SK-N-SH (cell line): ENCODE data around the gene TJP2. TPM values are rescaled to one million over a fixed set of nuclear protein-coding genes. Genes with fewer than 3 reads are reported as not detected.

Source experiments
- CTCF ChIA-PET: fragments of 300-600, 350-600 bp; formaldehyde crosslinking; extraction: SDS; loops from one replicate; lab custom pipeline; 2021; lab: Yijun Ruan, JAX
- POLR2A ChIA-PET: fragments of 350-600 bp; sonication (Branson Sonifier 250); formaldehyde crosslinking; extraction: SDS; loops from one replicate; lab custom pipeline; 2020; ENCODE audit warnings: antibody characterized with exemption, inconsistent platforms; lab: Yijun Ruan, JAX
- DNase-seq: peaks from one replicate; pipeline ENCODE4 v3.0.0; 2012
- H2AFZ ChIP-seq: fragments of 200-600 bp; sonication (generic); 2 replicates; pipeline ENCODE4 v1.8.1; 2016; ENCODE audit warnings: antibody characterized with exemption, mild to moderate bottlenecking, low read depth
- H3F3A ChIP-seq: fragments of 200-600 bp; sonication (generic); replicated peaks from 2 replicates; pipeline ENCODE3; 2016; ENCODE audit warnings: antibody characterized with exemption, mild to moderate bottlenecking; ENCODE audit not compliant: insufficient read depth
- H3K27ac ChIP-seq, 2 experiments: fragments of 200-500 bp in 1 of 2; fragments of 200-600 bp in 1 of 2; sonication (Bioruptor generic) in 1 of 2; sonication (generic), shearing (Covaris generic) in 1 of 2; 2 replicates each; pipeline versions ENCODE4 v1.5.1 to v1.6.1; 2014 to 2016; ENCODE audit warnings: low read depth in 2 of 2, inconsistent platforms in 1 of 2, low read length in 1 of 2, mild to moderate bottlenecking in 1 of 2, mixed read lengths in 1 of 2
- H3K27me3 ChIP-seq: fragments of 200-600 bp; sonication (generic), shearing (Covaris generic); 2 replicates; pipeline ENCODE4 v1.6.1; 2016; ENCODE audit warnings: mixed run types; ENCODE audit not compliant: insufficient read depth
- H3K36me3 ChIP-seq, 2 experiments: fragments of 200-500 bp in 1 of 2; fragments of 200-600 bp in 1 of 2; sonication (Bioruptor generic) in 1 of 2; sonication (generic) in 1 of 2; replicated peaks in 1 of 2; 2 replicates each; pipeline versions ENCODE3 to v1.5.1; 2014 to 2016; ENCODE audit warnings: low read length in 1 of 2, mild to moderate bottlenecking in 1 of 2; ENCODE audit not compliant: insufficient read depth in 2 of 2, control insufficient read depth in 1 of 2
- H3K4me1 ChIP-seq, 2 experiments: fragments of 200-500 bp in 1 of 2; fragments of 200-600 bp in 1 of 2; sonication (Bioruptor generic) in 1 of 2; sonication (generic), shearing (Covaris generic) in 1 of 2; 2 replicates each; pipeline versions ENCODE4 v1.5.1 to v1.6.1; 2014 to 2016; ENCODE audit warnings: low read depth in 1 of 2, low read length in 1 of 2, mixed run types in 1 of 2; ENCODE audit not compliant: insufficient read depth in 2 of 2, control insufficient read depth in 1 of 2
- H3K4me2 ChIP-seq: fragments of 200-600 bp; sonication (generic), shearing (Covaris generic); 2 replicates; pipeline ENCODE4 v1.6.1; 2017; ENCODE audit warnings: mixed run types
- H3K4me3 ChIP-seq, 2 experiments: fragments of 200-500 bp in 1 of 2; fragments of 200-600 bp in 1 of 2; sonication (Bioruptor generic) in 1 of 2; sonication (generic), shearing (Covaris generic) in 1 of 2; 2 replicates each; pipeline versions ENCODE4 v1.5.1 to v1.8.1; 2014 to 2016; ENCODE audit warnings: low read depth in 2 of 2, inconsistent platforms in 1 of 2, low read length in 1 of 2, mild to moderate bottlenecking in 1 of 2, mixed read lengths in 1 of 2, moderate library complexity in 1 of 2
- H3K79me2 ChIP-seq: fragments of 200-600 bp; sonication (generic); 2 replicates; pipeline ENCODE4 v1.8.1; 2017; ENCODE audit warnings: mild to moderate bottlenecking; ENCODE audit not compliant: insufficient read depth
- H3K9ac ChIP-seq: fragments of 200-600 bp; sonication (generic); 2 replicates; pipeline ENCODE4 v1.6.1; 2017; ENCODE audit warnings: mixed run types
- H3K9me2 ChIP-seq: fragments of 200-600 bp; sonication (generic); 2 replicates; pipeline ENCODE4 v1.6.1; 2017; ENCODE audit warnings: mixed run types
- H3K9me3 ChIP-seq: fragments of 200-600 bp; sonication (generic); 2 replicates; pipeline ENCODE4 v1.6.1; 2017; ENCODE audit warnings: mixed run types, mild to moderate bottlenecking, moderate library complexity
- H4K20me1 ChIP-seq: fragments of 200-600 bp; sonication (generic); 2 replicates; pipeline ENCODE4 v1.6.1; 2017; ENCODE audit warnings: mild to moderate bottlenecking, mixed run types; ENCODE audit not compliant: insufficient read depth
- CHD2 ChIP-seq: fragments of 150-350 bp; IDR thresholded peaks from 2 replicates; pipeline ENCODE4 v1.6.1; 2018; ENCODE audit warnings: low read length; ENCODE audit not compliant: partially characterized antibody
- CTCF ChIP-seq: fragments of 200-600 bp; sonication (generic); IDR thresholded peaks from 2 replicates; pipeline ENCODE4 v1.6.1; 2017; ENCODE audit warnings: antibody characterized with exemption, mild to moderate bottlenecking, moderate library complexity
- ELF1 ChIP-seq: IDR thresholded peaks from 2 replicates; pipeline ENCODE4 v1.4.0; 2012
- EP300 ChIP-seq, 2 experiments: IDR thresholded peaks; 2 replicates each; pipeline versions ENCODE4 v1.4.0 to v1.6.1; 2012; ENCODE audit warnings: borderline replicate concordance in 1 of 2, low read depth in 1 of 2, low read length in 1 of 2
- FOSL2 ChIP-seq: IDR thresholded peaks from 2 replicates; pipeline ENCODE4 v1.4.0; 2012; ENCODE audit warnings: low read depth, mild to moderate bottlenecking, moderate library complexity, borderline replicate concordance
- FOXJ3 ChIP-seq: sonication (generic); formaldehyde crosslinking; IDR thresholded peaks from 2 replicates; pipeline ENCODE4 v1.5.1; 2020; ENCODE audit warnings: mild to moderate bottlenecking, missing genetic modification reagents
- GABPA ChIP-seq: IDR thresholded peaks from 2 replicates; pipeline ENCODE4 v1.4.0; 2012; ENCODE audit warnings: low read depth, mild to moderate bottlenecking
- GATA2 ChIP-seq: sonication (generic); formaldehyde crosslinking; IDR thresholded peaks from 2 replicates; pipeline ENCODE4 v1.5.0; 2020; ENCODE audit warnings: mild to moderate bottlenecking, missing genetic modification reagents
- IRF3 ChIP-seq: fragments of 150-350 bp; IDR thresholded peaks from 2 replicates; pipeline ENCODE4 v1.6.1; 2016; ENCODE audit warnings: mild to moderate bottlenecking, low read depth, low read length
- JUND ChIP-seq: IDR thresholded peaks from 2 replicates; pipeline ENCODE4 v1.4.0; 2012
- MAX ChIP-seq: IDR thresholded peaks from 2 replicates; pipeline ENCODE4 v1.4.0; 2012; ENCODE audit warnings: low read depth
- MXI1 ChIP-seq: IDR thresholded peaks from 2 replicates; pipeline ENCODE4 v1.6.1; 2012; ENCODE audit warnings: mild to moderate bottlenecking, low read depth, low read length, improper control_type of control experiment
- NRF1 ChIP-seq: IDR thresholded peaks from 2 replicates; pipeline ENCODE4 v1.6.1; 2012; ENCODE audit warnings: low read depth, mild to moderate bottlenecking, low read length
- PBX3 ChIP-seq: IDR thresholded peaks from 2 replicates; pipeline ENCODE4; 2012
- POLR2AphosphoS5 ChIP-seq: IDR thresholded peaks from 2 replicates; pipeline ENCODE4 v1.6.1; 2012; ENCODE audit warnings: low read depth, low read length
- RAD21 ChIP-seq: IDR thresholded peaks from 2 replicates; pipeline ENCODE4 v1.6.1; 2012; ENCODE audit warnings: mild to moderate bottlenecking, low read length
- REST ChIP-seq: IDR thresholded peaks from 2 replicates; pipeline ENCODE4 v1.6.1; 2012; ENCODE audit warnings: mild to moderate bottlenecking, low read depth, low read length, moderate library complexity
- RFX5 ChIP-seq: IDR thresholded peaks from 2 replicates; pipeline ENCODE4 v1.6.1; 2012; ENCODE audit warnings: mild to moderate bottlenecking, improper control_type of control experiment, low read length
- SMC3 ChIP-seq: IDR thresholded peaks from 2 replicates; pipeline ENCODE4 v1.6.1; 2012; ENCODE audit warnings: low read depth, low read length, improper control_type of control experiment
- TAF1 ChIP-seq: IDR thresholded peaks from 2 replicates; pipeline ENCODE4 v1.6.1; 2012; ENCODE audit warnings: low read depth, mild to moderate bottlenecking, low read length, moderate library complexity, borderline replicate concordance
- TEAD4 ChIP-seq: IDR thresholded peaks from 2 replicates; pipeline ENCODE4 v1.4.0; 2012; ENCODE audit warnings: mild to moderate bottlenecking, borderline replicate concordance; ENCODE audit not compliant: insufficient read depth
- USF2 ChIP-seq: fragments of 150-350 bp; IDR thresholded peaks from 2 replicates; pipeline ENCODE4 v1.6.1; 2017; ENCODE audit warnings: antibody characterized with exemption, low read length, low read depth, borderline replicate concordance
- YY1 ChIP-seq: IDR thresholded peaks from 2 replicates; pipeline ENCODE4 v1.4.0; 2012; ENCODE audit warnings: low read depth, mild to moderate bottlenecking
- ZBTB33 ChIP-seq: IDR thresholded peaks from 2 replicates; pipeline ENCODE4 v1.4.0; 2012; ENCODE audit warnings: low read depth, borderline replicate concordance
- WGBS: methylation state at CpG from one replicate; pipeline ENCODE4 v1.1.6; 2017; ENCODE audit warnings: low lambda C conversion rate; 5-methylcytosine and 5-hydroxymethylcytosine counted together
- polyA plus RNA-seq, 3 experiments: library from polyadenylated mRNA; depleted of rRNA; stranded (reverse); fragments of >200 nt; gene quantifications; 2 replicates each; pipeline ENCODE4 v1.2.3, GENCODE V29; 2012

Gene TJP2
- polyA plus RNA-seq, 1 of the 3 experiments (the other 2 are of a cell fraction): 17.7 TPM

GRCh38 chr9:69131682-69132081, 42.4 kb upstream of the TJP2 start:
- no peak overlapping the region for H3K9ac ChIP-seq
- H3K79me2 ChIP-seq: no peaks in the 10 kb centered on the region
- peak overlapping the region; percentile 60 for H3K4me2 ChIP-seq
- no peaks in the 10 kb centered on the region for H3K27me3 ChIP-seq
- no peak overlapping the region for H2AFZ ChIP-seq
- 40% methylated on average over 1 of the region's 1 CpG for WGBS
- H4K20me1 ChIP-seq: no peaks in the 10 kb centered on the region
- ChIA-PET POLR2A (no interaction called here), CTCF (interaction anchor here (0.8 to 2.3 kb wide), 2 partner anchors 10 kb away, joined by 3 to 6 read pairs; no protein-coding TSS in a partner anchor)
- H3K9me2 ChIP-seq: no peaks in the 10 kb centered on the region
- H3F3A ChIP-seq: peaks cover 11% of the 10 kb centered on the region
- peak overlapping the region in 1 of 2 experiments; percentile 34; a peak in 3 of 4 replicates for H3K27ac ChIP-seq
- no peak overlapping the region for H3K4me3 ChIP-seq
- no peak for DNase-seq
- H3K36me3 ChIP-seq: no peaks in the 10 kb centered on the region
- H3K4me1 ChIP-seq: peaks cover 14 to 20% of the 10 kb centered on the region in 2 experiments; a peak in 3 of 4 replicates
- H3K9me3 ChIP-seq: no peaks in the 10 kb centered on the region
- TF ChIP-seq FOXJ3 (CRISPR knock-in tag): no peak
- no peak for TF ChIP-seq MAX
- no peak for TF ChIP-seq YY1
- TF ChIP-seq MXI1: no peak
- no peak for TF ChIP-seq POLR2AphosphoS5
- no peak for TF ChIP-seq TAF1
- TF ChIP-seq IRF3: no peak
- no peak for TF ChIP-seq CTCF
- no peak for TF ChIP-seq SMC3
- 0 out of 2 replicates have a peak, but pooled peaks have one; percentile 26 for TF ChIP-seq FOSL2
- peak; percentile 62; the same call in 1 of the 2 replicates for TF ChIP-seq PBX3
- TF ChIP-seq RFX5: no peak
- TF ChIP-seq GATA2 (CRISPR knock-in tag): no peak
- no peak for TF ChIP-seq GABPA
- no peak for TF ChIP-seq REST
- TF ChIP-seq EP300 (IDR thresholded peaks at IDR 0.05; ENCODE audit: borderline replicate concordance in 1 of 2, low read depth in 1 of 2, low read length in 1 of 2): no peak
- TF ChIP-seq NRF1: no peak
- TF ChIP-seq RAD21: no peak
- no peak for TF ChIP-seq ZBTB33
- TF ChIP-seq CHD2: no peak
- TF ChIP-seq ELF1: no peak
- TF ChIP-seq USF2: no peak
- TF ChIP-seq JUND: peak; percentile 57
- no peak for TF ChIP-seq TEAD4
